Testis (tissue), 3 donors: ENCODE measurements around the gene MYO1A. TPM values are rescaled to one million over a fixed set of nuclear protein-coding genes. Genes with fewer than 3 reads are reported as not detected.
"Not testable (repeated sequence)": the region's sequence is repeated elsewhere in the genome, so short reads cannot be mapped to it uniquely, and the experiment has no call there.

Experiments used
- DNase-seq: peaks from one replicate; pipeline ENCODE4 v3.0.0-alpha.2; 2019
- H3K27ac ChIP-seq, 2 donors: fragments of 200-600 bp; sonication (generic); one replicate each; pipeline ENCODE4 v1.5.1; 2019
- H3K27me3 ChIP-seq: fragments of 200-600 bp; sonication (generic); one replicate; pipeline ENCODE4 v1.5.1; 2019
- H3K36me3 ChIP-seq: fragments of 200-600 bp; sonication (generic); one replicate; pipeline ENCODE4 v1.5.1; 2017; ENCODE audit warnings: low read depth; ENCODE audit errors: missing control alignments
- H3K4me1 ChIP-seq: fragments of 200-600 bp; sonication (generic); one replicate; pipeline ENCODE4 v1.5.1; 2019
- H3K4me3 ChIP-seq, 2 donors: fragments of 200-600 bp; sonication (generic); one replicate each; pipeline ENCODE4 v1.5.1; 2017 to 2019
- H3K9me3 ChIP-seq: fragments of 200-600 bp; sonication (generic); one replicate; pipeline ENCODE4 v1.5.1; 2017
- CTCF ChIP-seq, 3 experiments: fragments of 450-650 bp in 2 of 3; fragments of 200-600 bp in 1 of 3; sonication (generic) in 1 of 3; IDR thresholded peaks; one replicate each; pipeline ENCODE4 v1.5.1; 2016 to 2019; ENCODE audit warnings: antibody characterized with exemption in 3 of 3, mild to moderate bottlenecking in 2 of 3, moderate library complexity in 1 of 3
- POLR2A ChIP-seq: fragments of 450-650 bp; IDR thresholded peaks from one replicate; pipeline ENCODE4 v1.6.1; 2017; ENCODE audit warnings: antibody characterized with exemption, mild to moderate bottlenecking, moderate library complexity
- WGBS, 2 donors: methylation state at CpG; one replicate each; pipeline ENCODE4 v1.1.5; 2018; 5-methylcytosine and 5-hydroxymethylcytosine counted together
- intact Hi-C: fragments of 100-400 bp; cut with DNase I; formaldehyde crosslinking; loops from one replicate; pipeline ENCODE4 v1.15.1; 2023; ENCODE audit warnings: low total_unique reads
- polyA plus RNA-seq: library from polyadenylated mRNA; stranded (reverse); fragments of 350-450 nt; fragmentation: Illumina TruSeq; extraction: RNeasy Lipid Tissue Mini Kit (QIAGEN cat#74804); gene quantifications from one replicate; pipeline ENCODE4 v1.2.3, GENCODE V29; 2014; ENCODE audit warnings: low read depth, low replicate concordance; ENCODE audit not compliant: insufficient read depth
- total RNA-seq, 2 donors: library from RNA; depleted of rRNA; stranded (reverse); fragments of >200 nt; gene quantifications; one replicate each; pipeline ENCODE4 v1.2.3, GENCODE V29; 2016

MYO1A gene
- total and polyA plus RNA-seq, 3 donors from 2014 or later: 5.4 to 7.6 (median 5.9) TPM

- TF ChIP-seq CTCF (IDR thresholded peaks at IDR 0.05) (no peak), POLR2A (no peak)
- H3K27ac ChIP-seq: no peak overlapping the region
- H3K36me3 ChIP-seq: no peaks in the 10 kb centered on the region
- intact Hi-C loops: no loop called here
- no peaks in the 10 kb centered on the region for H3K9me3 ChIP-seq
- no peak overlapping the region for H3K4me3 ChIP-seq
- no peak for DNase-seq
- no peaks in the 10 kb centered on the region for H3K27me3 ChIP-seq
- no peaks in the 10 kb centered on the region for H3K4me1 ChIP-seq
- WGBS, 2 donors: 91 to 92% methylated on average over 9 of the region's 9 CpGs
Observed at GRCh38 chr12:57019983-57020719, 29.8 kb downstream of the MYO1A start.

- 71 to 79% methylated on average over 1 of the region's 1 CpG for WGBS, 2 donors
- TF ChIP-seq POLR2A (no peak), CTCF (IDR thresholded peaks at IDR 0.05) (no peak)
- DNase-seq: no peak
- no peaks in the 10 kb centered on the region for H3K4me1 ChIP-seq
- intact Hi-C loops: no loop called here
- H3K27ac ChIP-seq: no peak overlapping the region
- H3K27me3 ChIP-seq: no peaks in the 10 kb centered on the region
- H3K4me3 ChIP-seq: no peak overlapping the region
- H3K9me3 ChIP-seq: no peaks in the 10 kb centered on the region
- H3K36me3 ChIP-seq: no peaks in the 10 kb centered on the region
Observed at GRCh38 chr12:57018906-57019305, 31.0 kb downstream of the MYO1A start.

- WGBS, 2 donors: 82 to 83% methylated on average over 5 of the region's 5 CpGs
- intact Hi-C loops: not testable (repeated sequence)
Observed at GRCh38 chr12:57018353-57018752, 31.6 kb downstream of the MYO1A start.

GRCh38 chr12:57016348-57016747, 33.6 kb downstream of the MYO1A start, which contains the start of gene TAC3:
TAC3 (minus strand) TSS chr12:57016529; CDS start chr12:57015797, 732 bp downstream.
- H3K4me3 ChIP-seq: no peak within 1 kb of the TSS
- TF ChIP-seq CTCF (IDR thresholded peaks at IDR 0.05): no peak
- TF ChIP-seq POLR2A: no peak
- no peaks in the 10 kb centered on the region for H3K9me3 ChIP-seq
- intact Hi-C loops: no loop called here
- no peaks in the 10 kb centered on the region for H3K27me3 ChIP-seq
- no peaks in the 10 kb centered on the region for H3K4me1 ChIP-seq
- 60 to 62% methylated on average over 5 to 6 of the region's 6 CpGs for WGBS, 2 donors
- no peak for DNase-seq
- H3K36me3 ChIP-seq: no peaks in the 10 kb centered on the region
- no peak within 1 kb of the TSS for H3K27ac ChIP-seq

More at GRCh38 chr12:57018353-57018752, 31.6 kb downstream of the MYO1A start:
- not testable (repeated sequence) for H3K4me3 ChIP-seq, H3K4me1 ChIP-seq, H3K36me3 ChIP-seq, H3K27me3 ChIP-seq, H3K27ac ChIP-seq, DNase-seq, H3K9me3 ChIP-seq

GRCh38 chr12:57012600-57013465, 37.1 kb downstream of the MYO1A start:
- intact Hi-C loops: no loop called here
- 89 to 91% methylated on average over 7 of the region's 7 CpGs for WGBS, 2 donors
- Histone ChIP-seq H3K4me1 (no peaks in the 10 kb centered on the region), H3K36me3 (no peaks in the 10 kb centered on the region), H3K27me3 (no peaks in the 10 kb centered on the region), H3K4me3 (no peak overlapping the region), H3K27ac (no peak overlapping the region), H3K9me3 (no peaks in the 10 kb centered on the region)
- TF ChIP-seq POLR2A: no peak
- TF ChIP-seq CTCF (IDR thresholded peaks at IDR 0.05): no peak
- no peak for DNase-seq
